Hematopoietic multipotent progenitor cell treated with erythropoietin and hydrocortisone succinate and interleukin-3 and kit ligand, for 17 days (in vitro differentiated cells): Measurements from ENCODE around the gene ZER1.
"Not testable (repeated sequence)": the region's sequence is repeated elsewhere in the genome, so short reads cannot be mapped to it uniquely, and the experiment has no call there.

Experiments used
- DNase-seq: peaks from one replicate; pipeline ENCODE4 v3.0.0-alpha.2; 2015; ENCODE audit warnings: low spot score

Gene ZER1

DNA sequence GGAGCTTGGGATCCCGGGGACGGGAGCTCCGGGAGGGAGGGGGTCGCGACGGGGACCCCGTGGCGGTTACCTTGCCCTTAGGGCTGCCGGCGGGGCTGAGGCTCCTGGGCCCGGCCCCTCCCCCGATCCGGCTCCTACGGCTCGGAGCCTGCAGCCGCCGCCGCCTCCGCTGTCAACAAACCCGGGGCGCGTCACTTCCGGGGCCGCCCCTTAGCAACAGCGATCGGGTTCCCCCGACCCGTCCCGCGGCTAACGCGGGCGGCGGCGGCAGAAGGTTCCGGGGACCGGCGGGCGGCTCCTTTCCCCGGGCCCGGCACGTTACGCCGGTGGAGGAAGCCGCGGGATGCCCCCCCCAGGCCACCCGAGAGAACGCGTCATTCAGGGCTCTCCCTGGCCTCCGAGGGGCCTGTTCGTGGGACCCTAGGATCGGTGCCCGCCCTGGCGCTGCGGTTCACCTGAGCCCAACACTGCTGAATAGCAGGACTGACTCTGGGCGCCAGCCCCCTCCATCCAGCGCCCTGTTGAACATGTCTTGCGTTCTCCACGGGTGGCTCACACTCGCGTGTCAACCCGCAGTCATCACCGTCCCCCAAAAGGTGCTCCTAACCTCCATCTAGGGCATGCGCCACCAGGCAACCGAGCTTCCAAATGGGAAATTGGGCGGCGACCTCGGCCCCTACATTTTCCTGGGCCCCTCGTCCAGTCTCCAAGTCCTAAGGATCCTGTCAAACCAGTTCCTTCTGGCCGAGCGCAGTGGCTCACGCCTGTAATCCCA is at the start of gene ZER1:
ZER1 (minus strand) TSS at position 183 of the 775 bp plus-strand sequence. CDS start 16,362 bp downstream, outside the sequence.
- DNase-seq = peak; percentile 95

DNA sequence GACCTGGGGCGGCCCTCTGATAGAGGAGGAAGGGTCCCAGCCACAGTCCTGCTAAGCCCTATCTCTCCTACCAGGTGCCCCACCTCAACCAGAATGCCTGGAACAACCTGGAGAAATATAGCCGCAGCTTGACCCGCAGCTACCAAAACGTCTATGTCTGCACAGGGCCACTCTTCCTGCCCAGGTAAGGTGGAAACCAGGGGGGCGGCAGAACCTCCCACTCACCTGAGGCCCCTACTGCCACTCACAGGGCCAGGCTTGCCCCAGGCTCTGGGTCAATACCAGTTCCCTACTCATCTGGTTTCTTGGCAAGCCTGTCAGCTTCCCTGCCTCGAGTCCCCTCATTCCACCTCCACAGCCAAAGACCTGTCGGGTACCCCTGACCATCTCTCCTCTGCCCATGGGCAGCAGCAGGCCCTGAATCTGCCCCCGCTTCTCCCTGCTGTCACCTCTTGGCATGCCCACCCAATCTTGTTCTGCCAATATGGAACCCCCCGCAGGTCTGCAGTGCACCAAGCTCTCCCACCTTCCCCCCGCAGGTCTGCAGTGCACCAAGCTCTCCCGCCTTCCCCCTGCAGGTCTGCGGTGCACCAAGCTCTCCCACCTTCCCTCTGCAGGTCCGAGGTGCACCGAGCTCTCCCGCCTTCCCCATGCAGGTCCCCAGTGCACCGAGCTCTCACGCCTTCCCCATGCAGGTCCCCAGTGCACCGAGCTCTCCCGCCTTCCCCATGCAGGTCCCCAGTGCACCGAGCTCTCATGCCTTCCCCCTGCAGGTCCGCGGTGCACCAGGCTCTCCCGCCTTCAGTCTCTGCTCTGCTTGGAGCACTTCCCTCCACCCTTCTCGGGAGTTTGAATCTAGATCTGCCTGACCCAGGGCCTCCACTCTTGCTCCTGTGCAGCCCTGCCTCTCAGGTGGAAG is 49.2 kb upstream of the ZER1 start:
- DNase-seq = no peak

- no peak for DNase-seq
These were observed 48.3 kb upstream of the ZER1 start for GRCh38 chr9:128819716-128820664.

DNA sequence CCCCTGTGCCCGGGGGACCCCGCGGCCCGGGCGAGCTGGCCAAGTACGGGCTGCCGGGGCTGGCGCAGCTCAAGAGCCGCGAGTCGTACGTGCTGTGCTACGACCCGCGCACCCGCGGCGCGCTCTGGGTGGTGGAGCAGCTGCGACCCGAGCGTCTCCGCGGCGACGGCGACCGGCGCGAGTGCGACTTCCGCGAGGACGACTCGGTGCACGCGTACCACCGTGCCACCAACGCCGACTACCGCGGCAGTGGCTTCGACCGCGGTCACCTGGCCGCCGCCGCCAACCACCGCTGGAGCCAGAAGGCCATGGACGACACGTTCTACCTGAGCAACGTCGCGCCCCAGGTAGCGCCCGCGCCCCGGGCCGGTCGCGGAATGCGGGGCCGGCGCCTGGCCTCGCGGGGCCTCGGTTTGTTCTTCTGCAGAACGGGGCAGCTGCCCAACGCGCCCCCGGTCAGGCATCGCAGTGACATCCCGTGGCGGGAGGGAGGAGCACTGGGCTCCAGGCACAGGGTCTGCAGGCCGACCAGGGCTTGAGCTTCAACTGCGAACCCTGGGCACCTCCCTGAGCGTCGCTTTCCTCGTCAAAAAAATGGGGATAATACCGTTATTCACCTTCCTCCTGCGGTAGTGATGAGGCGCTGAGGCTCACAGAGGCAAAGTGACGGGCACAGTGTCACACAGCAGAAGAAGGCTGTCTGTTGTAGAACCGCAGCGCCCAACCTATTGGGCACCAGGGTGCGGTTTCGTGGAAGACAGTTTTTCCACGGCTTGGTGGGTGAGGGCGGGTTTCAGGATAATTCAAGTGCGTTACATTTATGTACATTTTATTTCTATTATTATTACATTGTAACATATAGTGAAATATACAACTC is 47.4 kb upstream of the ZER1 start:
- DNase-seq = no peak

- DNase-seq = peak; percentile 99
These were observed 46.5 kb upstream of the ZER1 start, which contains the start of gene ENDOG for GRCh38 chr9:128818099-128818838. ENDOG (plus strand) TSS chr9:128818500; CDS start chr9:128818685, 185 bp downstream.

GRCh38 chr9:128810873-128811272 is 39.1 kb upstream of the ZER1 start:
- no peak for DNase-seq

- DNase-seq = no peak
These were observed 38.1 kb upstream of the ZER1 start for GRCh38 chr9:128809831-128810230.

DNA sequence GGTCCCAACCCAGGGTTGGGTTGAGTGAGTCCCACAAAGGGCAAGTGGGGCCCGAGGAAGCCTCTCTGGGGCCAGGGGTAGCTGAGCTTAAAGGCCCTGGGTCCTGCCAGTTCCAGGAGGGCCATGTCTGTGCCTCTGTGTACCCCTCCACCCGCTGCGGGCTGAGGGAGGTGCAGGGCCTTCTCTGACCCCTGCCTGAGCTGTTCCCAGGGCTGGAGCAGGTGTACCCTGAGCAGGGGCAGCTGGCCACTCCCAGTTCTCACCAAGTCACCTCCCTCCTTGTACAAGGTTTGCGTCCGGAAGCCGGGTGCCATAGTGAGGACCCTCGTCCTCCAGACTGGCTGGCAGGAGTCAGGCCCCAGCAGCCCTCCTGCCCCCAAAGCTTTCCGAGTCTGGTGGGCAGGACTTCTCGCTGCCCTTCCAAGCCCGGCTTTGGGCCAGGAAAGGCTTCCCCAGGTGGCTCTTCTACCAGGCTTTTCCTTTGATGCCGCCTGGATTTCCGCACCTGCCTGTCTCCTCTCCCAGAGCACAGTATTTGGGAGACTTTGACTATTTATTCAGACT is 37.4 kb upstream of the ZER1 start:
- no peak for DNase-seq

DNA sequence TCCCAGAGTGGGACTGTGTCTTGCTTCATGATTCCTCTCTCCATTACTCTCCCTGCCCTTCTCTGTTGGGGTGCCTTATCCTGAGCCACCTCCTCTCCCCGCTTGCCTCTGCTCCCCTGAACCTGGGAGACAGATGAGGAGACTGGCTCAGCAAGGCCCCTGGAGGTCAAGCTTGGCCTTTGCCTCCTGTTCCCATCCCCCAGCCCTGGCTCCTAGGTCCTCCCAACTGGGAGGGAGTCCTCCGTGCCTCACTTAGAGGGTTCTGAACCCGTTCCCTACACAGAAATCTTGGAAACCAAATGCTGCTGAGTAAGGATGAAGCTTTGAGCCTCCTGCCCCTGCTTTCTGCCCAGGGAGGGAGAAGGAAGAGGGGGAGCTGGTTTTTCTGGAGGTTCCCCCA is 36.8 kb upstream of the ZER1 start:
- DNase-seq = no peak

DNA sequence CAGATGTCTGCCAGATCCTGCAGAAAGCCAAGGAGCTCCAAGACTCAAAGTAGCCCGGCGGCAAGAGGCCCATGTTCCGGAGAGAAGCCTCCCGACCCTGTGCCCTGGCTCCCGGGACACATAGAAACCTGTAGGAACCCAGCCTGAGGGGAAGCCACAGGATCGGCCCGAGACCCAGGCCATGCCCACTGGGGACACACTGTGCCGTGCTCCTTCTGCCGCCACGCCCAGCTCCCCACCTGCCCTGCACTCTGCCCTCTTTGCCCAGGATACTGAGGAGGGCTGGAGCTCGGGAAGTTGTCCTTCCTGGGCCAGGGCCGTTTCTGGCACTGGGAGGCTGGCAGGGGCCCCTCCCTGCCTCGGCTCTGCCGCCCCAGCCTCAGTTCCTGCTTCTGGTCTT is 36.1 kb upstream of the ZER1 start:
- no peak for DNase-seq

DNA sequence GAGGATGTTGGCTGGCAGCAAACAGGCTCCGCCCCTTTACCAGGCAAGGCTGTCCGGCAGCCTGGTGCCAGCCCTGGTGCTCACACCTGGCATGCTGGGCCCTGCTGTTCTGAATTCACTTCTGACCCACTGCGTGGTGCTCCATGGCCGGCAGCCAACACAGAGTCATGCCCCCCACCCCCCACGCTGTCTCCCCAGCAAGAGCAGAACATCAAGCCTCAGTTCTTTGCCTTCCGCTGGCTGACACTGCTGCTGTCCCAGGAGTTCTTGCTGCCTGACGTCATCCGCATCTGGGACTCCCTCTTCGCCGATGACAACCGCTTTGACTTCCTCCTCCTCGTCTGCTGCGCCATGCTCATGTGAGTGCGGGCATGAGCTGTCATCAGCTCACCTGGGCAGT is 33.9 kb upstream of the ZER1 start:
- no peak for DNase-seq

DNA sequence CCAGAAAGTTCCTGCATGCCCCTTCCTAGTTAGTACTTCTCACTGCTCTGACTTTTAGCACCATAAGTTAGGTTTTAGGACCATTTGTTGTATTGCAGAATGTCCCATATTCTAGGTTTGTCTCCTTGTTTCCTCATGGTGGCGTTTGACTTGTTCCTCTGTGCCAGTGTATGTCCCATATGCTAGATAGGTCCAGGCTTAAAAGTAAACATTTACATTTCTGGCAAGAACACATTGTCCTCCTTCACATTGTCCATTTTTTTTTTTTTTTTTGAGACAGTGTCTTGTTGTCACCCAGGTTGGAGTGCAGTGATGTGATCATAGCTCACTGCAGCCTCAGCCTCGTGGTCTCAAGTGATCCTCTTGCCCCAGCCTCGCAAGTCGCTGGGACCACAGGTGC is 30.8 kb upstream of the ZER1 start:
- DNase-seq = no peak

- DNase-seq = no peak
These were observed 28.3 kb upstream of the ZER1 start for GRCh38 chr9:128800061-128800460.

- no peak for DNase-seq
These were observed 27.2 kb upstream of the ZER1 start for GRCh38 chr9:128798896-128799295.

GRCh38 chr9:128794961-128795360 is 23.2 kb upstream of the ZER1 start:
- not testable (repeated sequence) for DNase-seq

GRCh38 chr9:128792978-128793686 is 21.4 kb upstream of the ZER1 start:
- no peak for DNase-seq

- DNase-seq = no peak
These were observed 20.4 kb upstream of the ZER1 start for GRCh38 chr9:128792134-128792533.

DNA sequence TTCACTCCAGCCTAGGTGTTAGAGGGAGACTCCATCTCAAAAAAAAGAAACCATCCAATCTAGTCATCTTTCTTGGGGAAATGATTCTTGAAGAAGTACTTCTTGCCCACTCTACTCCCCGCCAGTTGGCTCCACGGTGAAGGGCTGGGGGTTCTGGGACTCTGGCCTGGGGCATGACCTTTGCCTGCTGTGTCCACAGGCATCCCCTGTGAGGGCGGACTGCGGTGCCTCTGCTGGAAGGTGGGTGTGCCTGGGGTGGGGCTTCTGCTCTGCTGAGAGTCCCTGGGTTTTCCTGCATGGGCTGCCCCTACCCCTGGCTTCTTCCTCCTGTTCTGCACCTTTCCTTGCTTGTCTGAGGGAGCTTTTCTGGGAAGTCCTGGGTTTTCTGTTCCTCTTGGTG is 18.8 kb upstream of the ZER1 start:
- no peak for DNase-seq

DNA sequence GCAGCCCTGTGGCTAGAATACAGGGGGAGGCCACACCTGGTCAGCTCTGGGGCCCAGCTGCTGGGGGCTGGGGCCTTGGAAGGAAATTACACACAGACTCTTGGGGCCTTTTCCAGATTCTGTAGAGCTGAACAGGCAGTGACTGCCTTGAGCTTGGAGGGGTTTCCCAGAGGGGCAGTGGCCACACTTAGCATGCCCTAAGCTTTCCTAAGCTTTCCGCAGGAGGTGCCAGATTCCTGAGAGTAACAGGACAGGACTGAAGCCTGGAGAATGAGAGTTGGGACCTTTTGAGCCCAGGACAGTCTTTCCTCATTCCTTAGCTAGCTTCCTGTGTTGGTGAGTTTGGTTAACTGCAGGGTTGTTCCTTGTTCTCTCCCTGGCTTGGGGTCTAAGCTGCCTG is 16.7 kb upstream of the ZER1 start:
- DNase-seq = no peak
